HG02938 (cell line): ENCODE measurements around the gene PRSS36.

ENCODE experiments used
- ATAC-seq: cut with Tn5 transposase; IDR thresholded peaks from one replicate; pipeline ENCODE4 v1.9.1; 2021; ENCODE audit warnings: mild to moderate bottlenecking, moderate library complexity; ENCODE audit not compliant: unreplicated experiment

The PRSS36 gene

GRCh38 chr16:31128711-31129567, 20.9 kb downstream of the PRSS36 start:
- ATAC-seq, result no peak

- ATAC-seq, result no peak
These were observed 22.7 kb downstream of the PRSS36 start for GRCh38 chr16:31127182-31127581.

- no peak for ATAC-seq
These were observed 24.0 kb downstream of the PRSS36 start for GRCh38 chr16:31125844-31126243.

GRCh38 chr16:31120129-31120528, 29.7 kb downstream of the PRSS36 start:
- ATAC-seq, result no peak

- no peak for ATAC-seq
These were observed 31.4 kb downstream of the PRSS36 start for GRCh38 chr16:31118223-31119155.

GRCh38 chr16:31117384-31118222, 32.3 kb downstream of the PRSS36 start, which contains the start of gene KAT8:
Gene KAT8 (plus strand): TSS chr16:31117664. CDS start chr16:31117682, 18 bp downstream.
- ATAC-seq, result peak; percentile 89

- ATAC-seq, result no peak
These were observed 35.4 kb downstream of the PRSS36 start for GRCh38 chr16:31114468-31114867.

GRCh38 chr16:31113121-31114120, 36.4 kb downstream of the PRSS36 start:
- ATAC-seq, result no peak

GRCh38 chr16:31112711-31113110, 37.2 kb downstream of the PRSS36 start:
- ATAC-seq, result no peak

GRCh38 chr16:31111881-31112466, 37.9 kb downstream of the PRSS36 start:
- no peak for ATAC-seq

GRCh38 chr16:31110106-31111034, 39.5 kb downstream of the PRSS36 start:
- no peak for ATAC-seq

- no peak for ATAC-seq
These were observed 40.2 kb downstream of the PRSS36 start for GRCh38 chr16:31109622-31110021.

- no peak for ATAC-seq
These were observed 40.9 kb downstream of the PRSS36 start for GRCh38 chr16:31108794-31109558.

- ATAC-seq, result peak; percentile 68
These were observed 41.7 kb downstream of the PRSS36 start, which contains the start of gene BCKDK for GRCh38 chr16:31108035-31108793. Gene BCKDK (plus strand): TSS chr16:31108386. CDS start chr16:31109224, 838 bp downstream.

GRCh38 chr16:31107465-31107867, 42.4 kb downstream of the PRSS36 start:
- ATAC-seq, result peak; percentile 59
